ENCODE data around the gene GGT5.
"Not testable (repeated sequence)": the region's sequence is repeated elsewhere in the genome, so short reads cannot be mapped to it uniquely, and the experiment has no call there.

GGT5 gene

GRCh38 chr22:24205438-24206195, 39.3 kb downstream of the GGT5 start:
- Histone ChIP-seq H3K9me3 (ENCODE audit: control insufficient read depth, insufficient read depth, low read length) (0 out of 2 replicates have a peak, but pooled peaks cover 3% of the 10 kb centered on the region), H3K27ac (ENCODE audit: low read length) (no peak overlapping the region), H3K4me3 (ENCODE audit: low read length) (no peak overlapping the region), H3K27me3 (ENCODE audit: control insufficient read depth, insufficient read depth, low read length) (no peaks in the 10 kb centered on the region), H3K36me3 (ENCODE audit: control insufficient read depth, insufficient read depth, low read length) (no peaks in the 10 kb centered on the region), H3K4me1 (ENCODE audit: control insufficient read depth, insufficient read depth, low read length) (no peaks in the 10 kb centered on the region; the same call in 1 of the 2 replicates)
- no CpG with 5 or more reads among the region's 8 CpGs for WGBS (ENCODE audit: insufficient coverage, insufficient read length)
- no peak for DNase-seq (ENCODE audit: low read depth, low spot score)

- H3K9me3 ChIP-seq (ENCODE audit: control insufficient read depth, insufficient read depth, low read length); H3K4me1 ChIP-seq (ENCODE audit: control insufficient read depth, insufficient read depth, low read length); H3K4me3 ChIP-seq (ENCODE audit: low read length); H3K36me3 ChIP-seq (ENCODE audit: control insufficient read depth, insufficient read depth, low read length); H3K27me3 ChIP-seq (ENCODE audit: control insufficient read depth, insufficient read depth, low read length); H3K27ac ChIP-seq (ENCODE audit: low read length); DNase-seq (ENCODE audit: low read depth, low spot score): not testable (repeated sequence)
- WGBS (ENCODE audit: insufficient coverage, insufficient read length), result no CpG with 5 or more reads among the region's 5 CpGs
Measured at GRCh38 chr22:24203856-24204255, 41.0 kb downstream of the GGT5 start.

GRCh38 chr22:24201681-24202614, 42.9 kb downstream of the GGT5 start:
- WGBS (ENCODE audit: insufficient coverage, insufficient read length), result no CpG with 5 or more reads among the region's 26 CpGs
- no peak overlapping the region for H3K4me3 ChIP-seq (ENCODE audit: low read length)
- no peak for DNase-seq (ENCODE audit: low read depth, low spot score)
- H3K36me3 ChIP-seq (ENCODE audit: control insufficient read depth, insufficient read depth, low read length), result no peaks in the 10 kb centered on the region
- no peaks in the 10 kb centered on the region; the same call in 1 of the 2 replicates for H3K4me1 ChIP-seq (ENCODE audit: control insufficient read depth, insufficient read depth, low read length)
- H3K9me3 ChIP-seq (ENCODE audit: control insufficient read depth, insufficient read depth, low read length), result 0 out of 2 replicates have a peak, but pooled peaks cover 3% of the 10 kb centered on the region
- H3K27me3 ChIP-seq (ENCODE audit: control insufficient read depth, insufficient read depth, low read length), result no peaks in the 10 kb centered on the region
- H3K27ac ChIP-seq (ENCODE audit: low read length), result no peak overlapping the region

GRCh38 chr22:24200619-24201212, 44.2 kb downstream of the GGT5 start:
- no peak for DNase-seq (ENCODE audit: low read depth, low spot score)
- Histone ChIP-seq H3K27me3 (ENCODE audit: control insufficient read depth, insufficient read depth, low read length) (no peaks in the 10 kb centered on the region), H3K36me3 (ENCODE audit: control insufficient read depth, insufficient read depth, low read length) (no peaks in the 10 kb centered on the region), H3K4me1 (ENCODE audit: control insufficient read depth, insufficient read depth, low read length) (no peaks in the 10 kb centered on the region; the same call in 1 of the 2 replicates), H3K27ac (ENCODE audit: low read length) (no peak overlapping the region), H3K4me3 (ENCODE audit: low read length) (no peak overlapping the region), H3K9me3 (ENCODE audit: control insufficient read depth, insufficient read depth, low read length) (0 out of 2 replicates have a peak, but pooled peaks cover 3% of the 10 kb centered on the region)
- WGBS (ENCODE audit: insufficient coverage, insufficient read length), result no CpG with 5 or more reads among the region's 7 CpGs

- no peak for DNase-seq (ENCODE audit: low read depth, low spot score)
- no peaks in the 10 kb centered on the region; the same call in 1 of the 2 replicates for H3K4me1 ChIP-seq (ENCODE audit: control insufficient read depth, insufficient read depth, low read length)
- no peaks in the 10 kb centered on the region for H3K36me3 ChIP-seq (ENCODE audit: control insufficient read depth, insufficient read depth, low read length)
- no peak overlapping the region for H3K27ac ChIP-seq (ENCODE audit: low read length)
- H3K9me3 ChIP-seq (ENCODE audit: control insufficient read depth, insufficient read depth, low read length), result no peaks in the 10 kb centered on the region
- no CpG with 5 or more reads among the region's 6 CpGs for WGBS (ENCODE audit: insufficient coverage, insufficient read length)
- H3K27me3 ChIP-seq (ENCODE audit: control insufficient read depth, insufficient read depth, low read length), result no peaks in the 10 kb centered on the region
- H3K4me3 ChIP-seq (ENCODE audit: low read length), result no peak overlapping the region
Measured at GRCh38 chr22:24198682-24199052, 46.2 kb downstream of the GGT5 start.

GRCh38 chr22:24191893-24192292, 53.0 kb downstream of the GGT5 start:
- DNase-seq (ENCODE audit: low read depth, low spot score), result no peak
- no peaks in the 10 kb centered on the region for H3K27me3 ChIP-seq (ENCODE audit: control insufficient read depth, insufficient read depth, low read length)
- H3K27ac ChIP-seq (ENCODE audit: low read length), result no peak overlapping the region
- H3K4me3 ChIP-seq (ENCODE audit: low read length), result no peak overlapping the region
- H3K9me3 ChIP-seq (ENCODE audit: control insufficient read depth, insufficient read depth, low read length), result no peaks in the 10 kb centered on the region
- no CpG with 5 or more reads among the region's 5 CpGs for WGBS (ENCODE audit: insufficient coverage, insufficient read length)
- H3K36me3 ChIP-seq (ENCODE audit: control insufficient read depth, insufficient read depth, low read length), result no peaks in the 10 kb centered on the region; the same call in 1 of the 2 replicates
- H3K4me1 ChIP-seq (ENCODE audit: control insufficient read depth, insufficient read depth, low read length), result peaks cover 2% of the 10 kb centered on the region; the same call in 1 of the 2 replicates

GRCh38 chr22:24191381-24191841, 53.5 kb downstream of the GGT5 start:
- H3K9me3 ChIP-seq (ENCODE audit: control insufficient read depth, insufficient read depth, low read length), result no peaks in the 10 kb centered on the region
- H3K36me3 ChIP-seq (ENCODE audit: control insufficient read depth, insufficient read depth, low read length), result no peaks in the 10 kb centered on the region; the same call in 1 of the 2 replicates
- H3K27me3 ChIP-seq (ENCODE audit: control insufficient read depth, insufficient read depth, low read length), result no peaks in the 10 kb centered on the region
- DNase-seq (ENCODE audit: low read depth, low spot score), result no peak
- H3K4me3 ChIP-seq (ENCODE audit: low read length), result no peak overlapping the region
- H3K27ac ChIP-seq (ENCODE audit: low read length), result no peak overlapping the region
- WGBS (ENCODE audit: insufficient coverage, insufficient read length), result no CpG with 5 or more reads among the region's 12 CpGs
- peaks cover 2% of the 10 kb centered on the region; the same call in 1 of the 2 replicates for H3K4me1 ChIP-seq (ENCODE audit: control insufficient read depth, insufficient read depth, low read length)

- H3K27me3 ChIP-seq (ENCODE audit: control insufficient read depth, insufficient read depth, low read length), result no peaks in the 10 kb centered on the region
- no CpG with 5 or more reads among the region's 8 CpGs for whole genome bisulfite sequencing (ENCODE audit: insufficient coverage, insufficient read length)
- H3K9me3 ChIP-seq (ENCODE audit: control insufficient read depth, insufficient read depth, low read length), result no peaks in the 10 kb centered on the region
- peaks cover 2% of the 10 kb centered on the region; the same call in 1 of the 2 replicates for H3K4me1 ChIP-seq (ENCODE audit: control insufficient read depth, insufficient read depth, low read length)
- H3K27ac ChIP-seq (ENCODE audit: low read length), result no peak overlapping the region
- DNase-seq (ENCODE audit: low read depth, low spot score), result no peak
- H3K4me3 ChIP-seq (ENCODE audit: low read length), result no peak overlapping the region
- H3K36me3 ChIP-seq (ENCODE audit: control insufficient read depth, insufficient read depth, low read length), result peaks cover 2% of the 10 kb centered on the region; the same call in 1 of the 2 replicates
Measured at GRCh38 chr22:24190596-24191208, 54.2 kb downstream of the GGT5 start.

GRCh38 chr22:24190159-24190540, 54.7 kb downstream of the GGT5 start:
- WGBS (ENCODE audit: insufficient coverage, insufficient read length), result no CpG with 5 or more reads among the region's 14 CpGs
- Histone ChIP-seq H3K27ac (ENCODE audit: low read length) (no peak overlapping the region), H3K27me3 (ENCODE audit: control insufficient read depth, insufficient read depth, low read length) (no peaks in the 10 kb centered on the region), H3K36me3 (ENCODE audit: control insufficient read depth, insufficient read depth, low read length) (peaks cover 2% of the 10 kb centered on the region; the same call in 1 of the 2 replicates), H3K4me3 (ENCODE audit: low read length) (no peak overlapping the region), H3K4me1 (ENCODE audit: control insufficient read depth, insufficient read depth, low read length) (peaks cover 2% of the 10 kb centered on the region; the same call in 1 of the 2 replicates), H3K9me3 (ENCODE audit: control insufficient read depth, insufficient read depth, low read length) (no peaks in the 10 kb centered on the region)
- no peak for DNase-seq (ENCODE audit: low read depth, low spot score)

All from iPS DF 6.9 (cell line).